ENCODE results near the gene C20orf96.
"Not testable (repeated sequence)": the region's sequence is repeated elsewhere in the genome, so short reads cannot be mapped to it uniquely, and the experiment has no call there.

C20orf96 gene, protein sequence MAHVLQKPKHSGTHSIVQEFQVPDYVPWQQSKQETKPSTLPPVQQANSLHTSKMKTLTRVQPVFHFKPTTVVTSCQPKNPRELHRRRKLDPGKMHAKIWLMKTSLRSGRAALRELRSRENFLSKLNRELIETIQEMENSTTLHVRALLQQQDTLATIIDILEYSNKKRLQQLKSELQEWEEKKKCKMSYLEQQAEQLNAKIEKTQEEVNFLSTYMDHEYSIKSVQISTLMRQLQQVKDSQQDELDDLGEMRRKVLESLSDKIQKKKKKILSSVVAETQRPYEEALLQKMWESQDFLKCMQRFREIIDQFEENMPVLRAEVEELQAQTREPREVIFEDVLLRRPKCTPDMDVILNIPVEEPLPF

DNA sequence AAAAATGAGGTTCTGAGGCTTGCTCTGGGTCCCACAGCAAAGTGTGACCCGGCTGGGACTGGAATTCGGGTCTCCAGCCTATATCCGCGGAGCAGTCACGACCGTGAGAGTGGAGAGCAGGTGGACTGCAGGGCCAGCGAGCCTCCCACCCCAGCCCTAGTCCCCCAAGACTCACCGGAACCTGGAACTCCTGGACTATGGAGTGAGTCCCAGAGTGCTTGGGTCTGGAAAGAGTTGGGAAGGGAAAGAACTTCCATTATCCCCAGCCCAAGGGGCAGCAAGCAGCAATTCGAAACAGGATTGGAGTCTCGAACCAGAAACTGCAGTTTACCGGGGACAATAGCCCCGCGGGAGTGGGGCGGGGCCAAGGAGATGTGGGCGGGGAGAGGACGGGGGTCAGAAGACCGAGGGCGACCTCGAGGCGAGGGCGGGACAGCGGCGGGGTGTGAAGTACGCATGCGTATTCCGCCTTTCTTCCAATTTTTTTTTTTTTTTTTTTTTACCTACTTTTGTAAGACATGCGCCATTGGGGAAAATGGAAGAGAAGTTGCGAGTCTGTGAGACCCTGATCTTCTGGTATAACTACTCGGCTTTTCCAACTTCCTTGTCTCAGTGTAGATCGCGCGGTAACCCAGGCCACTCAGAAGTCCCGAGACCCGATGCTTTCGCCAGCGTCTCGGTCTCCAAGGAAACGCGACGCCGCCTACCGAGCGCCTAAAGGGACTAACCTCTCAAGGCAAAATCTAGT lies at the start of gene C20orf96:
Gene C20orf96, minus strand, starts transcription at position 667 of the 748 bp plus-strand sequence. Its CDS starts 140 bp downstream, at position 527.
- TF ChIP-seq, protein P1, sequence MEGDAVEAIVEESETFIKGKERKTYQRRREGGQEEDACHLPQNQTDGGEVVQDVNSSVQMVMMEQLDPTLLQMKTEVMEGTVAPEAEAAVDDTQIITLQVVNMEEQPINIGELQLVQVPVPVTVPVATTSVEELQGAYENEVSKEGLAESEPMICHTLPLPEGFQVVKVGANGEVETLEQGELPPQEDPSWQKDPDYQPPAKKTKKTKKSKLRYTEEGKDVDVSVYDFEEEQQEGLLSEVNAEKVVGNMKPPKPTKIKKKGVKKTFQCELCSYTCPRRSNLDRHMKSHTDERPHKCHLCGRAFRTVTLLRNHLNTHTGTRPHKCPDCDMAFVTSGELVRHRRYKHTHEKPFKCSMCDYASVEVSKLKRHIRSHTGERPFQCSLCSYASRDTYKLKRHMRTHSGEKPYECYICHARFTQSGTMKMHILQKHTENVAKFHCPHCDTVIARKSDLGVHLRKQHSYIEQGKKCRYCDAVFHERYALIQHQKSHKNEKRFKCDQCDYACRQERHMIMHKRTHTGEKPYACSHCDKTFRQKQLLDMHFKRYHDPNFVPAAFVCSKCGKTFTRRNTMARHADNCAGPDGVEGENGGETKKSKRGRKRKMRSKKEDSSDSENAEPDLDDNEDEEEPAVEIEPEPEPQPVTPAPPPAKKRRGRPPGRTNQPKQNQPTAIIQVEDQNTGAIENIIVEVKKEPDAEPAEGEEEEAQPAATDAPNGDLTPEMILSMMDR (conservative IDR thresholded peaks at IDR 0.05): peak; percentile 30
- peak within 1 kb of the TSS; percentile 88 for H3K27ac ChIP-seq

GRCh38 chr20:336040-336439 lies 45.5 kb upstream of the C20orf96 start:
- not testable (repeated sequence) for H3K27ac ChIP-seq

GRCh38 chr20:334578-334977 lies 44.0 kb upstream of the C20orf96 start:
- no peak overlapping the region for H3K27ac ChIP-seq
- TF ChIP-seq, protein P1 (conservative IDR thresholded peaks at IDR 0.05): no peak

- TF ChIP-seq, protein P1 (conservative IDR thresholded peaks at IDR 0.05): peak; percentile 91
These were observed 39.9 kb upstream of the C20orf96 start for GRCh38 chr20:330233-331149.

GRCh38 chr20:329851-330232 lies 39.3 kb upstream of the C20orf96 start:
- peak overlapping the region; percentile 98 for H3K27ac ChIP-seq
- TF ChIP-seq, protein P1 (conservative IDR thresholded peaks at IDR 0.05): no peak

More at GRCh38 chr20:330233-331149, 39.9 kb upstream of the C20orf96 start:
- H3K27ac ChIP-seq: peak overlapping the region; percentile 98

GRCh38 chr20:328975-329695 lies 38.6 kb upstream of the C20orf96 start:
- H3K27ac ChIP-seq: peak overlapping the region; percentile 98
- TF ChIP-seq, protein P1 (conservative IDR thresholded peaks at IDR 0.05): no peak

Data from VCaP (cell line).